ENCODE results near the gene EPB41L2. TPM values are rescaled to one million over a fixed set of nuclear protein-coding genes. Genes with fewer than 3 reads are reported as not detected.

EPB41L2 gene
- total RNA-seq, 4 donors from 2014 or later, result 190 to 321 (median 265) TPM

- H3K4me1 ChIP-seq, result no peaks in the 10 kb centered on the region
- H3K36me3 ChIP-seq, result peaks cover 0 to 30% (median 0%) of the 10 kb centered on the region in 3 donors
- TF ChIP-seq POLR2A (IDR thresholded peaks at IDR 0.05), result no peak
- TF ChIP-seq CTCF (IDR thresholded peaks at IDR 0.05), result no peak
- TF ChIP-seq EP300 (IDR thresholded peaks at IDR 0.05), result no peak
- no peaks in the 10 kb centered on the region for H3K27me3 ChIP-seq
- no peaks in the 10 kb centered on the region for H3K9me3 ChIP-seq
- DNase-seq (ENCODE audit: low spot score in 2 of 2), result no peak
- H3K27ac ChIP-seq, result no peak overlapping the region
- WGBS, 2 donors, result 82 to 85% methylated on average over 3 of the region's 3 CpGs
- no peak overlapping the region for H3K4me3 ChIP-seq
Observed at GRCh38 chr6:130825772-130826441, 237.1 kb downstream of the EPB41L2 start.

- Histone ChIP-seq H3K9me3 (no peaks in the 10 kb centered on the region), H3K27me3 (no peaks in the 10 kb centered on the region), H3K4me1 (no peaks in the 10 kb centered on the region), H3K36me3 (peaks cover 0 to 24% (median 0%) of the 10 kb centered on the region in 3 donors), H3K27ac (no peak overlapping the region), H3K4me3 (no peak overlapping the region)
- no peak for TF ChIP-seq POLR2A (IDR thresholded peaks at IDR 0.05)
- no peak for TF ChIP-seq CTCF (IDR thresholded peaks at IDR 0.05)
- no peak for TF ChIP-seq EP300 (IDR thresholded peaks at IDR 0.05)
- 86 to 89% methylated on average over 5 of the region's 5 CpGs for WGBS, 2 donors
- no peak for DNase-seq (ENCODE audit: low spot score in 2 of 2)
Observed at GRCh38 chr6:130824978-130825694, 237.9 kb downstream of the EPB41L2 start.

GRCh38 chr6:130822736-130823135 lies 240.3 kb downstream of the EPB41L2 start:
- H3K27me3 ChIP-seq, result no peaks in the 10 kb centered on the region
- no peak overlapping the region for H3K27ac ChIP-seq
- H3K36me3 ChIP-seq, result peaks cover 0 to 15% (median 0%) of the 10 kb centered on the region in 3 donors
- DNase-seq (ENCODE audit: low spot score in 2 of 2), result no peak
- no peak for TF ChIP-seq POLR2A (IDR thresholded peaks at IDR 0.05)
- TF ChIP-seq EP300 (IDR thresholded peaks at IDR 0.05), result no peak
- no peak for TF ChIP-seq CTCF (IDR thresholded peaks at IDR 0.05)
- no peak overlapping the region for H3K4me3 ChIP-seq
- H3K9me3 ChIP-seq, result peaks cover 0 to 11% (median 0%) of the 10 kb centered on the region in 4 donors
- H3K4me1 ChIP-seq, result no peaks in the 10 kb centered on the region
- 86 to 97% methylated on average over 1 of the region's 1 CpG for WGBS, 2 donors

GRCh38 chr6:130815200-130816071 lies 247.6 kb downstream of the EPB41L2 start:
- WGBS, 2 donors, result 92% methylated on average over 5 of the region's 5 CpGs
- H3K4me1 ChIP-seq, result no peaks in the 10 kb centered on the region

More at GRCh38 chr6:130815200-130816071, 247.6 kb downstream of the EPB41L2 start:
- TF ChIP-seq POLR2A (IDR thresholded peaks at IDR 0.05), result no peak
- no peak for TF ChIP-seq EP300 (IDR thresholded peaks at IDR 0.05)
- TF ChIP-seq CTCF (IDR thresholded peaks at IDR 0.05), result no peak
- no peak for DNase-seq (ENCODE audit: low spot score in 2 of 2)
- H3K36me3 ChIP-seq, result peaks cover 0 to 10% (median 0%) of the 10 kb centered on the region in 3 donors
- peaks cover 0 to 11% (median 0%) of the 10 kb centered on the region in 4 donors for H3K9me3 ChIP-seq
- no peak overlapping the region for H3K27ac ChIP-seq
- no peaks in the 10 kb centered on the region for H3K27me3 ChIP-seq
- H3K4me3 ChIP-seq, result no peak overlapping the region
